Vagina (tissue), 2 donors: ENCODE results near the gene NR4A1. TPM values are rescaled to one million over a fixed set of nuclear protein-coding genes. Genes with fewer than 3 reads are reported as not detected.

ENCODE experiments used
- DNase-seq, 2 donors: peaks; one replicate each; pipeline ENCODE4 v3.0.0-alpha.2; 2017; ENCODE audit errors: extremely low spot score in 2 of 2
- H3K27ac ChIP-seq: fragments of 200-600 bp; sonication (generic); one replicate; pipeline ENCODE4 v1.5.1; 2019
- H3K27me3 ChIP-seq: fragments of 200-600 bp; sonication (generic); one replicate; pipeline ENCODE4 v1.5.1; 2019
- H3K36me3 ChIP-seq, 2 donors: fragments of 200-600 bp; sonication (generic); one replicate each; pipeline ENCODE4 v1.5.1; 2017 to 2019
- H3K4me1 ChIP-seq: fragments of 200-600 bp; sonication (generic); one replicate; pipeline ENCODE4 v1.5.1; 2019
- H3K4me3 ChIP-seq, 2 donors: fragments of 200-600 bp; sonication (generic); 1 replicate in 1 of 2; 2 replicates in 1 of 2; pipeline ENCODE4 v1.5.1; 2016 to 2019
- H3K9me3 ChIP-seq: fragments of 200-600 bp; sonication (generic); one replicate; pipeline ENCODE4 v1.5.1; 2019
- CTCF ChIP-seq, 3 experiments: fragments of 450-650 bp in 2 of 3; fragments of 200-600 bp in 1 of 3; sonication (generic) in 1 of 3; IDR thresholded peaks; one replicate each; pipeline ENCODE4 v1.5.1; 2017 to 2019; ENCODE audit warnings: antibody characterized with exemption in 3 of 3, mild to moderate bottlenecking in 2 of 3, moderate library complexity in 2 of 3
- POLR2A ChIP-seq, 2 donors: fragments of 450-650 bp; IDR thresholded peaks; one replicate each; pipeline ENCODE4 v1.6.1; 2017; ENCODE audit warnings: antibody characterized with exemption in 2 of 2, mild to moderate bottlenecking in 2 of 2, moderate library complexity in 2 of 2
- POLR2AphosphoS5 ChIP-seq, 2 donors: sonication (generic); formaldehyde crosslinking; IDR thresholded peaks; one replicate each; pipeline ENCODE4 v1.9.0; 2017; ENCODE audit warnings: antibody characterized with exemption in 2 of 2, mild to moderate bottlenecking in 2 of 2, low read depth in 1 of 2; ENCODE audit not compliant: insufficient read depth in 1 of 2
- intact Hi-C: fragments of 100-400 bp; cut with DNase I; formaldehyde crosslinking; loops from one replicate; pipeline ENCODE4 v1.15.1; 2023
- total RNA-seq: library from RNA; depleted of rRNA; stranded (reverse); fragments of >200 nt; gene quantifications from one replicate; pipeline ENCODE4 v1.2.3, GENCODE V29; 2016

The NR4A1 gene
- total RNA-seq, 1 donor from 2014 or later: 465 TPM

GRCh38 chr12:52011602-52012214 is 39.5 kb upstream of the NR4A1 start:
- Histone ChIP-seq H3K27ac (peak overlapping the region; percentile 96), H3K36me3 (peaks cover 0 to 22% of the 10 kb centered on the region in 2 donors), H3K4me3 (no peak overlapping the region), H3K9me3 (no peaks in the 10 kb centered on the region), H3K27me3 (no peaks in the 10 kb centered on the region), H3K4me1 (peaks cover 58% of the 10 kb centered on the region)
- intact Hi-C loops: no loop called here
- no peak for TF ChIP-seq CTCF (IDR thresholded peaks at IDR 0.05)
- no peak for TF ChIP-seq POLR2A (IDR thresholded peaks at IDR 0.05)
- TF ChIP-seq POLR2AphosphoS5 (IDR thresholded peaks at IDR 0.05; ENCODE audit: insufficient read depth in 1 of 2, low read depth in 1 of 2): no peak
- DNase-seq: no peak

DNA sequence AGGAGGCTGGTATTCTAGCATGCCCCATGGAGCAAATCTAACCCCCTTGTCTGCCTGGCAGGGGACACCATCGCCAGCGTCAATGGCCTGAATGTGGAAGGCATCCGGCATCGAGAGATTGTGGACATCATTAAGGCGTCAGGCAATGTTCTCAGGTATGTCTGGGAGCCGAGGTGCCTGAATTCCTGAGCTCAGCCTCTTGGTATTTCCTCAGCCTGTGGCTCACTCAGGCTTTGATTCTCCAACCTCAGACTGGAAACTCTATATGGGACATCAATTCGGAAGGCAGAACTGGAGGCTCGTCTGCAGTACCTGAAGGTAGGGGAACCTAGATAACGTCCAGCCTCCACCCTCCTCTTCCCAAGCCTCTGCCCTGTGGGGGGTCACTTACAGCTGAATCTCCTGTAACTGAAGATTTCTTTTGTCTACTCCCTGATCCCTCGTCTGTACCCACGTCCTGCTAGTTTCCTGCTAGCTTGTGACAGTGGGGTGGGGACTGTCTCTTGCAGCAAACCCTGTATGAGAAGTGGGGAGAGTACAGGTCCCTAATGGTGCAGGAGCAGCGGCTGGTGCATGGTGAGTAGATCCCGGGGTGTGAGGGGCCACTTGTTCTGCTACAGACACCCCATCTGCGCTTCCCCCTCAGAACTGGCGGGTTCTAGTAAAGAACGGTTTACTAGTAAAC is 37.5 kb upstream of the NR4A1 start:
- no peak for DNase-seq
- Histone ChIP-seq H3K27me3 (no peaks in the 10 kb centered on the region), H3K27ac (no peak overlapping the region), H3K36me3 (peaks cover 0 to 22% of the 10 kb centered on the region in 2 donors), H3K4me3 (no peak overlapping the region), H3K4me1 (peaks cover 38% of the 10 kb centered on the region), H3K9me3 (no peaks in the 10 kb centered on the region)
- TF ChIP-seq POLR2AphosphoS5 (IDR thresholded peaks at IDR 0.05; ENCODE audit: insufficient read depth in 1 of 2, low read depth in 1 of 2): no peak
- TF ChIP-seq CTCF (IDR thresholded peaks at IDR 0.05): no peak
- no peak for TF ChIP-seq POLR2A (IDR thresholded peaks at IDR 0.05)
- intact Hi-C loops: no loop called here

DNA sequence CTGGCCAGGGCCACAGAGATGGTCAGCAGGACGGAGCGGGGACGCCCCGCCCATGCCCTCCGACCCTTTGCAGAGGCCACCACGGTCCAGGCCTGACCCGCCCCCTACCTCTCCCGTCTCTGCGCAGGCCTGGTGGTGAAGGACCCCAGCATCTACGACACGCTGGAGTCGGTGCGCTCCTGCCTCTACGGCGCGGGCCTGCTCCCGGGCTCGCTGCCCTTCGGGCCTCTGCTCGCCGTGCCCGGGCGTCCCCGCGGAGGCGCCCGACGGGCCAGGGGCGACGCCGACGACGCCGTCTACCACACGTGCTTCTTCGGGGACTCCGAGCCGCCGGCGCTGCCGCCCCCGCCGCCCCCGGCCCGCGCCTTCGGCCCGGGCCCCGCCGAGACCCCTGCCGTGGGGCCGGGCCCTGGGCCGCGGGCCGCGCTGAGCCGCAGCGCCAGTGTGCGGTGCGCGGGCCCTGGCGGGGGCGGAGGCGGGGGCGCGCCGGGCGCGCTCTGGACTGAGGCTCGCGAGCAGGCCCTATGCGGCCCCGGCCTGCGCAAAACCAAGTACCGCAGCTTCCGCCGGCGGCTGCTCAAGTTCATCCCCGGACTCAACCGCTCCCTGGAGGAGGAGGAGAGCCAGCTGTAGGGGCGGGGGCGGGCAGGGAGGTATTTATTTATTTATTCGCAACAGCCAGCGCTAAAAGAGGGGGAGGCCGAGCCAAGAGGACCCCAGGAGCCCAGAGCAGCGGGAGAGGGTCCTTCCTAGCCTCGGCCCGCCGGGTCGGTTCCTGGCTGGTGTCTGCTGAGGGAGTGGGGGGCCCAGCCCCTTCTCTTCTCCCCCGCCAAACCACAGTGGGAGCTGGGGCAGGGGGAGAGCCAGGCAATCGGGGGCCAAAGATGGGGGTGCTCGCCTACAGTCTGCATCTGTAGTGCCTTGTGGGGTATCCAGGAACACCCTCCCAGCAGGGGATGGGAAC is 36.4 kb upstream of the NR4A1 start:
- no peak for DNase-seq
- intact Hi-C loops: no loop called here
- no peaks in the 10 kb centered on the region for H3K27me3 ChIP-seq
- H3K9me3 ChIP-seq: no peaks in the 10 kb centered on the region
- no peak overlapping the region for H3K4me3 ChIP-seq
- H3K27ac ChIP-seq: no peak overlapping the region
- H3K4me1 ChIP-seq: peaks cover 27% of the 10 kb centered on the region
- H3K36me3 ChIP-seq: peaks cover 0 to 22% of the 10 kb centered on the region in 2 donors
- TF ChIP-seq POLR2AphosphoS5 (IDR thresholded peaks at IDR 0.05; ENCODE audit: insufficient read depth in 1 of 2, low read depth in 1 of 2) (no peak), CTCF (IDR thresholded peaks at IDR 0.05) (no peak), POLR2A (IDR thresholded peaks at IDR 0.05) (no peak)

DNA sequence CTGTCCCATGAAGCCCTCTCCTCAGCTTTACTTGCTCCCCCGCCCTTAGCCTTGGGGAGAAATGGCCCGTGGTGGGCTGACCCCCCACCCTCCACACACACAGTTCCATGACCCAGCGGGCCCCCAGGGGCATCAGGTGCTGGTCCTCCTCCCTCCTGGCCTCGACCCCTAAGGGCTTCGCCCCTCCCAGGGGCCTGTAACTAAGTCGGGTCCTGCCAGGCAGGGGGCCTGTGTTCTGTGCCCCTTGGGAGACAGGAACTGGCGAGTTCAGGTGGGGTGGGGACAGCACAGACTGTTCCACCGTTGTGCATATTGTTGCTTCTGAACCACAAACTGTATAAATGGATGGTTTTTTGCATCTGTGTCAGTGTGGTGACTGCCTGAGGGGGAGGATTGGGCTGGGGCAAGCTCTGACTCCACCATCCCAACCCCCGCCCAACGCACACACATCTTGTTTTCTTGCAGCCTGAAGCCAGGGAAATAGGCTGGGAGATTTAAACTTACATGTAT is 35.7 kb upstream of the NR4A1 start:
- H3K4me3 ChIP-seq: no peak overlapping the region
- no peak overlapping the region for H3K27ac ChIP-seq
- H3K27me3 ChIP-seq: no peaks in the 10 kb centered on the region

More for the DNA sequence above, 35.7 kb upstream of the NR4A1 start:
- Histone ChIP-seq H3K4me1 (peaks cover 23% of the 10 kb centered on the region), H3K9me3 (no peaks in the 10 kb centered on the region), H3K36me3 (peaks cover 0 to 22% of the 10 kb centered on the region in 2 donors)
- no peak for DNase-seq
- TF ChIP-seq POLR2AphosphoS5 (IDR thresholded peaks at IDR 0.05; ENCODE audit: insufficient read depth in 1 of 2, low read depth in 1 of 2): peak in 1 of 2 donors; percentile 51
- no peak for TF ChIP-seq CTCF (IDR thresholded peaks at IDR 0.05)
- intact Hi-C loops: no loop called here
